Astrocyte (in vitro differentiated cells and primary cell): ENCODE results near the gene HSPA4L. TPM values are rescaled to one million over a fixed set of nuclear protein-coding genes. Genes with fewer than 3 reads are reported as not detected.

Experiments used
- DNase-seq: peaks from one replicate; pipeline ENCODE4 v3.0.0-alpha.2; 2010; ENCODE audit warnings: low read depth
- FAIRE-seq: peaks from 2 replicates; lab custom pipeline; 2011; peaks lifted over from hg19 to GRCh38; lab: Jason Lieb, UNC
- H2AFZ ChIP-seq: 2 replicates; pipeline ENCODE4 v1.6.0; 2012; ENCODE audit warnings: low read depth, low read length, inconsistent platforms
- H3K27ac ChIP-seq: 2 replicates; pipeline ENCODE4 v1.5.1; 2011; ENCODE audit warnings: low read depth, low read length, inconsistent platforms
- H3K27me3 ChIP-seq: 2 replicates; pipeline ENCODE4 v1.6.0; 2011; ENCODE audit warnings: low read length, inconsistent platforms; ENCODE audit not compliant: insufficient read depth
- H3K36me3 ChIP-seq: 2 replicates; pipeline ENCODE4 v1.5.1; 2011; ENCODE audit warnings: low read length, inconsistent platforms; ENCODE audit not compliant: insufficient read depth
- H3K4me1 ChIP-seq: 2 replicates; pipeline ENCODE4 v1.5.1; 2011; ENCODE audit warnings: low read length, inconsistent platforms; ENCODE audit not compliant: insufficient read depth
- H3K4me2 ChIP-seq: 2 replicates; pipeline ENCODE4 v1.6.0; 2012; ENCODE audit warnings: low read length, inconsistent platforms
- H3K4me3 ChIP-seq: 2 replicates; pipeline ENCODE4 v1.5.1; 2011; ENCODE audit warnings: low read depth, mild to moderate bottlenecking, low read length, inconsistent platforms; ENCODE audit not compliant: insufficient read depth
- H3K79me2 ChIP-seq: 2 replicates; pipeline ENCODE4 v1.6.0; 2012; ENCODE audit warnings: mild to moderate bottlenecking, low read length, inconsistent platforms; ENCODE audit not compliant: insufficient read depth
- H3K9ac ChIP-seq: 2 replicates; pipeline ENCODE4 v1.6.0; 2012; ENCODE audit warnings: mild to moderate bottlenecking, low read length, inconsistent platforms
- H3K9me3 ChIP-seq: 2 replicates; pipeline ENCODE4 v1.5.1; 2012; ENCODE audit warnings: low read depth, mild to moderate bottlenecking, low read length, inconsistent platforms; ENCODE audit not compliant: insufficient read depth
- H4K20me1 ChIP-seq: 2 replicates; pipeline ENCODE4 v1.6.0; 2012; ENCODE audit warnings: low read length, inconsistent platforms; ENCODE audit not compliant: insufficient read depth
- H3K27ac Mint-ChIP-seq: one replicate; pipeline ENCODE4 v1.8.0; 2021; ENCODE audit warnings: mild to moderate bottlenecking, mixed read lengths; ENCODE audit not compliant: unreplicated experiment
- H3K27me3 Mint-ChIP-seq: one replicate; pipeline ENCODE4 v1.8.0; 2021; ENCODE audit warnings: low read depth, mixed read lengths; ENCODE audit not compliant: unreplicated experiment
- H3K36me3 Mint-ChIP-seq: one replicate; pipeline ENCODE4 v1.8.0; 2021; ENCODE audit warnings: low read depth, mixed read lengths; ENCODE audit not compliant: unreplicated experiment
- H3K4me1 Mint-ChIP-seq: one replicate; pipeline ENCODE4 v1.8.0; 2021; ENCODE audit warnings: low read depth, mixed read lengths; ENCODE audit not compliant: unreplicated experiment
- H3K4me3 Mint-ChIP-seq: one replicate; pipeline ENCODE4 v1.8.0; 2021; ENCODE audit warnings: mild to moderate bottlenecking, moderate library complexity, mixed read lengths; ENCODE audit not compliant: unreplicated experiment
- H3K9me3 Mint-ChIP-seq: one replicate; pipeline ENCODE4 v1.8.0; 2021; ENCODE audit warnings: mild to moderate bottlenecking, mixed read lengths; ENCODE audit not compliant: unreplicated experiment
- CTCF ChIP-seq: IDR thresholded peaks from 2 replicates; pipeline ENCODE4 v1.5.1; 2011; ENCODE audit warnings: low read depth, mild to moderate bottlenecking, inconsistent platforms, low read length, moderate library complexity; ENCODE audit not compliant: insufficient read depth
- EZH2 ChIP-seq: IDR thresholded peaks from 2 replicates; pipeline ENCODE4 v1.6.1; 2012; ENCODE audit warnings: mild to moderate bottlenecking, low read length, inconsistent platforms; ENCODE audit not compliant: insufficient read depth
- total RNA-seq: library from RNA; stranded (reverse); gene quantifications from 2 replicates; pipeline ENCODE4 v1.2.1, GENCODE V29; 2021

The HSPA4L gene
- total RNA-seq, 1 donor from 2014 or later = 8.9 TPM

- Histone ChIP-seq H3K4me2 (no peak overlapping the region), H3K9ac (no peak overlapping the region), H3K9me3 (no peaks in the 10 kb centered on the region), H3K79me2 (no peaks in the 10 kb centered on the region), H3K4me1 (peaks cover 3% of the 10 kb centered on the region), H3K27ac (no peak overlapping the region), H3K27me3 (no peaks in the 10 kb centered on the region), H3K4me3 (no peak overlapping the region), H4K20me1 (no peaks in the 10 kb centered on the region), H3K36me3 (no peaks in the 10 kb centered on the region), H2AFZ (no peak overlapping the region)
- Mint-ChIP-seq H3K4me1 (peaks cover 2% of the 10 kb centered on the region), H3K36me3 (peaks cover 29% of the 10 kb centered on the region), H3K27ac (no peak overlapping the region), H3K4me3 (no peak overlapping the region), H3K27me3 (no peaks in the 10 kb centered on the region), H3K9me3 (peaks cover 17% of the 10 kb centered on the region)
- FAIRE-seq (no peak), DNase-seq (no peak)
- TF ChIP-seq CTCF (no peak), EZH2 (no peak)
Observed at GRCh38 chr4:127843704-127844600, 61.8 kb downstream of the HSPA4L start.

- peaks cover 2% of the 10 kb centered on the region for H3K4me1 Mint-ChIP-seq
- H3K4me1 ChIP-seq = peaks cover 3% of the 10 kb centered on the region
- H3K4me2 ChIP-seq = no peak overlapping the region
- H2AFZ ChIP-seq = no peak overlapping the region
- no peaks in the 10 kb centered on the region for H3K9me3 ChIP-seq
- H3K27me3 Mint-ChIP-seq = no peaks in the 10 kb centered on the region
- no peaks in the 10 kb centered on the region for H3K36me3 ChIP-seq
- peaks cover 3% of the 10 kb centered on the region for H3K79me2 ChIP-seq
- DNase-seq (peak; percentile 22), FAIRE-seq (no peak)
- H3K9me3 Mint-ChIP-seq = peaks cover 20% of the 10 kb centered on the region
- TF ChIP-seq EZH2 (no peak), CTCF (no peak)
- no peak overlapping the region for H3K4me3 Mint-ChIP-seq
- peaks cover 29% of the 10 kb centered on the region for H3K36me3 Mint-ChIP-seq
- no peak overlapping the region for H3K4me3 ChIP-seq
- no peak overlapping the region for H3K27ac ChIP-seq
- H3K9ac ChIP-seq = no peak overlapping the region
- H4K20me1 ChIP-seq = no peaks in the 10 kb centered on the region
- no peaks in the 10 kb centered on the region for H3K27me3 ChIP-seq
- no peak overlapping the region for H3K27ac Mint-ChIP-seq
Observed at GRCh38 chr4:127844601-127845116, 62.5 kb downstream of the HSPA4L start.

- H3K36me3 ChIP-seq = no peaks in the 10 kb centered on the region
- H3K27ac ChIP-seq = no peak overlapping the region
- H3K9me3 ChIP-seq = peaks cover 2% of the 10 kb centered on the region
- Mint-ChIP-seq H3K36me3 (peaks cover 32% of the 10 kb centered on the region), H3K4me3 (no peak overlapping the region), H3K27ac (no peak overlapping the region), H3K4me1 (peaks cover 2% of the 10 kb centered on the region), H3K9me3 (peaks cover 29% of the 10 kb centered on the region), H3K27me3 (no peaks in the 10 kb centered on the region)
- no peak overlapping the region for H3K9ac ChIP-seq
- TF ChIP-seq EZH2 (no peak), CTCF (no peak)
- FAIRE-seq (no peak), DNase-seq (no peak)
- H3K4me3 ChIP-seq = no peak overlapping the region
- H4K20me1 ChIP-seq = no peaks in the 10 kb centered on the region
- peaks cover 3% of the 10 kb centered on the region for H3K4me1 ChIP-seq
- no peaks in the 10 kb centered on the region for H3K27me3 ChIP-seq
- no peak overlapping the region for H2AFZ ChIP-seq
- peaks cover 9% of the 10 kb centered on the region for H3K79me2 ChIP-seq
- H3K4me2 ChIP-seq = no peak overlapping the region
Observed at GRCh38 chr4:127846061-127846460, 63.9 kb downstream of the HSPA4L start.
